T-helper 1 cell treated with Interleukin-12 subunit alpha and Interleukin-12 subunit beta and Interleukin-4 antibody, amounts not matched to agents 30 μg/mL and 1 μg/mL, for 36 hours (primary cell): ENCODE results near the gene IRF9.

Source experiments
- H3K27ac Mint-ChIP-seq: one replicate; pipeline ENCODE4 v1.8.0; 2021; ENCODE audit warnings: mild to moderate bottlenecking, mixed read lengths
- H3K27me3 Mint-ChIP-seq: one replicate; pipeline ENCODE4 v1.8.0; 2021; ENCODE audit warnings: low read depth, mixed read lengths
- H3K36me3 Mint-ChIP-seq: one replicate; pipeline ENCODE4 v1.8.0; 2021; ENCODE audit warnings: low read depth, mixed read lengths
- H3K4me1 Mint-ChIP-seq: one replicate; pipeline ENCODE4 v1.8.0; 2021; ENCODE audit warnings: low read depth, mixed read lengths
- H3K4me3 Mint-ChIP-seq: one replicate; pipeline ENCODE4 v1.8.0; 2021; ENCODE audit warnings: mild to moderate bottlenecking, moderate library complexity, mixed read lengths
- H3K9me3 Mint-ChIP-seq: one replicate; pipeline ENCODE4 v1.8.0; 2021; ENCODE audit warnings: mixed read lengths

The IRF9 gene

GRCh38 chr14:24150567-24150966, 10.5 kb upstream of the IRF9 start:
- Mint-ChIP-seq H3K27ac (no peak overlapping the region), H3K4me1 (peaks cover 27% of the 10 kb centered on the region), H3K36me3 (peaks cover 56% of the 10 kb centered on the region), H3K9me3 (no peaks in the 10 kb centered on the region), H3K27me3 (no peaks in the 10 kb centered on the region), H3K4me3 (no peak overlapping the region)

- Mint-ChIP-seq H3K4me1 (peaks cover 24% of the 10 kb centered on the region), H3K27ac (no peak overlapping the region), H3K27me3 (no peaks in the 10 kb centered on the region), H3K36me3 (peaks cover 56% of the 10 kb centered on the region), H3K9me3 (no peaks in the 10 kb centered on the region), H3K4me3 (no peak overlapping the region)
These were observed 10.1 kb upstream of the IRF9 start for GRCh38 chr14:24150993-24151392.

GRCh38 chr14:24151404-24152080, 9.5 kb upstream of the IRF9 start:
- H3K27ac Mint-ChIP-seq, result no peak overlapping the region
- peaks cover 24% of the 10 kb centered on the region for H3K4me1 Mint-ChIP-seq
- H3K36me3 Mint-ChIP-seq, result peaks cover 54% of the 10 kb centered on the region
- H3K4me3 Mint-ChIP-seq, result no peak overlapping the region
- no peaks in the 10 kb centered on the region for H3K27me3 Mint-ChIP-seq
- no peaks in the 10 kb centered on the region for H3K9me3 Mint-ChIP-seq

DNA sequence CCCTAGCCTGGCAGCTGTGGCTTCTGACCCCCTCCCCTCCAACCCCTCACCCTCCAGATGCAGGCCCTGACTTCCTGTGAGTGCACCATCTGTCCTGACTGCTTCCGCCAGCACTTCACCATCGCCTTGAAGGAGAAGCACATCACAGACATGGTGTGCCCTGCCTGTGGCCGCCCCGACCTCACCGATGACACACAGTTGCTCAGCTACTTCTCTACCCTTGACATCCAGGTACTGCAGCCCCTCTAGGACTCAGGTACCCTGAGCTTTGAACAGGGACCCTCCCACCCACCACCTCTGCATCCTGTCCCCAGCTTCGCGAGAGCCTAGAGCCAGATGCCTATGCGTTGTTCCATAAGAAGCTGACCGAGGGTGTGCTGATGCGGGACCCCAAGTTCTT, 6.0 kb upstream of the IRF9 start:
- H3K27me3 Mint-ChIP-seq, result no peaks in the 10 kb centered on the region
- H3K27ac Mint-ChIP-seq, result no peak overlapping the region
- no peak overlapping the region for H3K4me3 Mint-ChIP-seq
- H3K36me3 Mint-ChIP-seq, result peaks cover 59% of the 10 kb centered on the region
- H3K4me1 Mint-ChIP-seq, result peaks cover 18% of the 10 kb centered on the region
- no peaks in the 10 kb centered on the region for H3K9me3 Mint-ChIP-seq

GRCh38 chr14:24156840-24157239, 4.2 kb upstream of the IRF9 start:
- no peak overlapping the region for H3K4me3 Mint-ChIP-seq
- no peaks in the 10 kb centered on the region for H3K27me3 Mint-ChIP-seq
- H3K27ac Mint-ChIP-seq, result peak overlapping the region; percentile 34
- peaks cover 20% of the 10 kb centered on the region for H3K4me1 Mint-ChIP-seq
- no peaks in the 10 kb centered on the region for H3K9me3 Mint-ChIP-seq
- peaks cover 62% of the 10 kb centered on the region for H3K36me3 Mint-ChIP-seq

DNA sequence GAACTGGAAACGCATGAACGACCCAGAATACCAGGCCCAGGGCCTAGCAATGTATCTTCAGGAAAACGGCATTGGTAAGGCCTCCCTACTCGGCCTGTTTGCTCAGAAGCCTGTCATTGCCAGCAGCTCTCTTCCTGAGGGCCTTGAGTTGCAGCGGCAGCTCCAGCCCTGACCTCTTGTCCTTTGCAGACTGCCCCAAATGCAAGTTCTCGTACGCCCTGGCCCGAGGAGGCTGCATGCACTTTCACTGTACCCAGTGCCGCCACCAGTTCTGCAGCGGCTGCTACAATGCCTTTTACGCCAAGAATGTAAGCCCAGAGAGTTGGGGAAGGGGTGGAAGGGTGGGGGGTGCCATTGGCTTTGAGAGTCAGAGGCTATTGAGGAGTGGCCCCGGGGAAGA, 3.7 kb upstream of the IRF9 start:
- H3K4me3 Mint-ChIP-seq, result no peak overlapping the region
- H3K4me1 Mint-ChIP-seq, result peaks cover 25% of the 10 kb centered on the region
- no peaks in the 10 kb centered on the region for H3K9me3 Mint-ChIP-seq
- H3K27ac Mint-ChIP-seq, result no peak overlapping the region
- peaks cover 64% of the 10 kb centered on the region for H3K36me3 Mint-ChIP-seq
- no peaks in the 10 kb centered on the region for H3K27me3 Mint-ChIP-seq

- Mint-ChIP-seq H3K4me3 (no peak overlapping the region), H3K27ac (peak overlapping the region; percentile 99), H3K27me3 (no peaks in the 10 kb centered on the region), H3K4me1 (peaks cover 38% of the 10 kb centered on the region), H3K36me3 (peaks cover 80% of the 10 kb centered on the region), H3K9me3 (no peaks in the 10 kb centered on the region)
These were observed 1.1 kb upstream of the IRF9 start for GRCh38 chr14:24159777-24160498.

DNA sequence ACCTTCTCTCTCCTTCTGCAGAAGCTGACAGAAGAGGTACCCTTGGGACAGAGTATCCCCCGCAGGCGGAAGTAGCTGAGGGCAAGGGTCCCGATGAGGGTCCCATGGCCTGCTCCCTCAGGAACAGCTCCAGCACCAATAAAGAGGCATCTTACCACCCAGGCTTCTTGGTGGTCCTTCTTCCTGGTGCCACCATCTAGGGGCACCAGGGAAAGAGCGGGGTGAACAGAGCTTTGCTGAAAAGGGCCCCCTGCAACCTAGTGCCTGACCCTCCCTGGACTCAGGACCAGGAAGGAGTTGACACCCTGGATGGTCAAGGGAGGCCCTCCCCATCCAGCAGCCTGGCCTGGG, 591 bp upstream of the IRF9 start:
- peaks cover 80% of the 10 kb centered on the region for H3K36me3 Mint-ChIP-seq
- peak overlapping the region; percentile 99 for H3K27ac Mint-ChIP-seq
- H3K9me3 Mint-ChIP-seq, result no peaks in the 10 kb centered on the region
- H3K27me3 Mint-ChIP-seq, result no peaks in the 10 kb centered on the region
- H3K4me1 Mint-ChIP-seq, result peaks cover 39% of the 10 kb centered on the region
- peak overlapping the region; percentile 97 for H3K4me3 Mint-ChIP-seq

DNA sequence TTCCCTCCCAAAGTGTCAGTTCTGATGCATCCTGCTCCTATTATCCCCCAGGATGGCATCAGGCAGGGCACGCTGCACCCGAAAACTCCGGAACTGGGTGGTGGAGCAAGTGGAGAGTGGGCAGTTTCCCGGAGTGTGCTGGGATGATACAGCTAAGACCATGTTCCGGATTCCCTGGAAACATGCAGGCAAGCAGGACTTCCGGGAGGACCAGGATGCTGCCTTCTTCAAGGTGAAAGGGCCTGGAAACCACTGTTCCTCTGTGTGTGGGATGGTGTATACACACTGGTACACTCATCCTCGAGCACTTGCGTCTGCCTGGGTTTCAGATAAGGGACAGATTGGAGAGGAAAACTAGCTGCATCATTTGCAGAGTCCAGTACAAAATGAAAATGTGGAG, 1.0 kb downstream of the IRF9 start:
- H3K9me3 Mint-ChIP-seq, result no peaks in the 10 kb centered on the region
- no peaks in the 10 kb centered on the region for H3K27me3 Mint-ChIP-seq
- peak overlapping the region; percentile 97 for H3K4me3 Mint-ChIP-seq
- H3K4me1 Mint-ChIP-seq, result peaks cover 41% of the 10 kb centered on the region
- H3K27ac Mint-ChIP-seq, result peak overlapping the region; percentile 99
- H3K36me3 Mint-ChIP-seq, result peaks cover 82% of the 10 kb centered on the region

- Mint-ChIP-seq H3K4me3 (peak overlapping the region; percentile 64), H3K9me3 (no peaks in the 10 kb centered on the region), H3K4me1 (peaks cover 51% of the 10 kb centered on the region), H3K27ac (peak overlapping the region; percentile 78), H3K27me3 (no peaks in the 10 kb centered on the region), H3K36me3 (peaks cover 78% of the 10 kb centered on the region)
These were observed 3.5 kb downstream of the IRF9 start for GRCh38 chr14:24164518-24164991.

DNA sequence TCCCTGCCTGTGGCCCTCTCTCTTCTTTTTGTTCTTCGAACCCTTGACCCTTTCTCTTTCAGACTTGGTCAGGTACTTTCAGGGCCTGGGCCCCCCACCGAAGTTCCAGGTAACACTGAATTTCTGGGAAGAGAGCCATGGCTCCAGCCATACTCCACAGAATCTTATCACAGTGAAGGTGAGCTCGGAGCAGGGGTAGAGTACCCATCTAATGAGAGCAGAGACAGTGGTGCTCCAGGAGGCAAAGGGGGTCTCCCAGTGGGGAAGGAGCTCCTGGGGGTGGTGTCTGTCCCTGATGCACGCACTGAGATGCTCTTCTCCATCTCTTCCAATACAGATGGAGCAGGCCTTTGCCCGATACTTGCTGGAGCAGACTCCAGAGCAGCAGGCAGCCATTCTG, 4.7 kb downstream of the IRF9 start:
- Mint-ChIP-seq H3K27me3 (no peaks in the 10 kb centered on the region), H3K27ac (no peak overlapping the region), H3K4me1 (peaks cover 46% of the 10 kb centered on the region), H3K36me3 (peaks cover 74% of the 10 kb centered on the region), H3K9me3 (no peaks in the 10 kb centered on the region), H3K4me3 (no peak overlapping the region)

GRCh38 chr14:24167469-24168114, 6.5 kb downstream of the IRF9 start:
- no peak overlapping the region for H3K4me3 Mint-ChIP-seq

DNA sequence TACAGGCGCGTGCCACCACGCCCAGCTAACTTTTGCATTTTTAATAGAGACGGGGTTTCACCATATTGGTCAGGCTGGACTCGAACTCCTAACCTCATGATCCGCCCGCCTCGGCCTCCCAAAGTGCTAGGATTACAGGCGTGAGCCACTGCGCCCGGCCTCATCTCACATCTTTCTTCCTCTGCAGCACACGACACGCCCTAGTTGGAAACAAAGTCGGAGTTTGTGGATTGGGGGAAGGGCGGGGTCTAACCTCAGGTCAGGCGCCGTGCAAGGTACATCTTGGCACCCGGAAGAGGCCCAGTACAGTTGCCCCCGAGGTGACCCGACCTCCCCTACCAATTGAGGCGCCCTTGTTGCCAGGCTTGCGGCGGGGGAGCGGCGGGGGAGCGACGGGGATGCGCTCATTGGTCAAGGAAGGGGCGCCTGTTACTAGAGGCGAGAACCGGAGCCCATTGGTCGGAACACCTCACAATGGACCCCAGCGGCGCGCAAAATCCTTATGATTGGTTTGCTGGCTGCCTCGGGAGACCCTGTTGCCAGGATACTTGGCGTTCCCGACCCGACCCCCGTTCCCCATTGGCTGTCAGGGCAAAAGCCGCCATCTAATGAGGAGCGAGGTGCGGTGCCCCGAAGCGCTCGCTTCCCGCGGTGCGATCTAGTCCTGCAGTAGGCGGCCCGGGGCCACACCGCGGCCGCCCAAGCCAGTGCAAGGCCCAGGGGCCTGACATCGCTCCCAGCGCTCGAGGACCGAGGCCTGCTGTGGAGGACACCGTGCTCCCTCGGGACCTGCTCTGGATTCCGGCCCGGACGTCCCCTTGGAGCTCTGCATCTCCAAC, 10.6 kb downstream of the IRF9 start, which contains the start of gene REC8:
REC8 (plus strand) TSS at position 659 of the 839 bp plus-strand sequence. CDS start 473 bp downstream, outside the sequence.
- H3K27me3 Mint-ChIP-seq, result no peaks in the 10 kb centered on the region
- peak within 1 kb of the TSS; percentile 40 for H3K4me3 Mint-ChIP-seq
- H3K27ac Mint-ChIP-seq, result peak within 1 kb of the TSS; percentile 78
- H3K4me1 Mint-ChIP-seq, result peaks cover 23% of the 10 kb centered on the region
- H3K9me3 Mint-ChIP-seq, result no peaks in the 10 kb centered on the region
- H3K36me3 Mint-ChIP-seq, result peaks cover 45% of the 10 kb centered on the region

More at GRCh38 chr14:24167469-24168114, 6.5 kb downstream of the IRF9 start:
- H3K27me3 Mint-ChIP-seq, result no peaks in the 10 kb centered on the region
- peak overlapping the region; percentile 17 for H3K27ac Mint-ChIP-seq
- H3K9me3 Mint-ChIP-seq, result no peaks in the 10 kb centered on the region
- H3K4me1 Mint-ChIP-seq, result peaks cover 44% of the 10 kb centered on the region
- peaks cover 63% of the 10 kb centered on the region for H3K36me3 Mint-ChIP-seq

- no peak overlapping the region for H3K27ac Mint-ChIP-seq
- H3K4me3 Mint-ChIP-seq, result no peak overlapping the region
- H3K27me3 Mint-ChIP-seq, result no peaks in the 10 kb centered on the region
- peaks cover 46% of the 10 kb centered on the region for H3K36me3 Mint-ChIP-seq
- H3K4me1 Mint-ChIP-seq, result peaks cover 23% of the 10 kb centered on the region
- no peaks in the 10 kb centered on the region for H3K9me3 Mint-ChIP-seq
These were observed 11.3 kb downstream of the IRF9 start for GRCh38 chr14:24172261-24172860.
